HepG2 (cell line): ENCODE results near the gene DNAJB12. TPM values are rescaled to one million over a fixed set of nuclear protein-coding genes. Genes with fewer than 3 reads are reported as not detected.

ENCODE experiments used
- AGO1 ChIP-seq: fragments of 200-400 bp; formaldehyde crosslinking; IDR thresholded peaks from 2 replicates; pipeline ENCODE4 v1.6.1; 2017; ENCODE audit warnings: mild to moderate bottlenecking, low read depth, low read length, moderate library complexity; ENCODE audit not compliant: poor library complexity, severe bottlenecking
- AKNA ChIP-seq: sonication (generic); formaldehyde crosslinking; IDR thresholded peaks from 2 replicates; pipeline ENCODE4 v1.4.0; 2020; ENCODE audit warnings: missing genetic modification reagents, borderline replicate concordance
- HES4 ChIP-seq: sonication (generic); formaldehyde crosslinking; IDR thresholded peaks from 2 replicates; pipeline ENCODE4 v1.9.0; 2021; ENCODE audit warnings: mild to moderate bottlenecking, missing genetic modification reagents, borderline replicate concordance
- KIAA2018 ChIP-seq: sonication (generic); formaldehyde crosslinking; IDR thresholded peaks from 2 replicates; pipeline ENCODE4 v1.5.0; 2020; ENCODE audit warnings: mild to moderate bottlenecking, missing genetic modification reagents, borderline replicate concordance
- PREB ChIP-seq: sonication (generic); formaldehyde crosslinking; IDR thresholded peaks from 2 replicates; pipeline ENCODE4 v1.4.0; 2020; ENCODE audit warnings: missing genetic modification reagents
- PTBP1 ChIP-seq: fragments of 200-400 bp; formaldehyde crosslinking; IDR thresholded peaks from 2 replicates; pipeline ENCODE4 v1.6.1; 2018; ENCODE audit warnings: low read length, low read depth; ENCODE audit not compliant: poor library complexity, severe bottlenecking
- RFX5 ChIP-seq: IDR thresholded peaks from 2 replicates; pipeline ENCODE4 v1.6.1; 2011; ENCODE audit warnings: low read depth, low read length, improper control_type of control experiment
- ZFY ChIP-seq: sonication (generic); formaldehyde crosslinking; IDR thresholded peaks from 2 replicates; pipeline ENCODE4 v1.4.0; 2020; ENCODE audit warnings: missing genetic modification reagents
- ZNF280B ChIP-seq: sonication (generic); formaldehyde crosslinking; IDR thresholded peaks from 2 replicates; pipeline ENCODE4 v1.5.0; 2020; ENCODE audit warnings: missing genetic modification reagents, mild to moderate bottlenecking, borderline replicate concordance
- polyA plus RNA-seq, 8 experiments: library from polyadenylated mRNA; depleted of rRNA in 3 of 8; stranded (reverse) in 7 of 8; unstranded in 1 of 8; fragments of >200 nt; fragmentation: Illumina TruSeq in 4 of 8; extraction: Trizol in 4 of 8; gene quantifications; 2 replicates each; pipeline versions ENCODE4 v1.2.1 to v1.2.3, GENCODE V29; 2011 to 2016; ENCODE audit warnings: low read depth in 4 of 8, missing spikeins in 1 of 8, mixed read lengths in 1 of 8; ENCODE audit not compliant: insufficient read depth in 1 of 8
- total RNA-seq, 5 experiments: library from RNA; depleted of rRNA; stranded (reverse); fragments of >200 nt; fragmentation: Illumina TruSeq; extraction: Trizol; gene quantifications; 2 replicates each; pipeline ENCODE4 v1.2.3, GENCODE V29; 2016; ENCODE audit warnings: low read depth in 1 of 5

DNAJB12 gene
- total and polyA plus RNA-seq, 2 of the 13 experiments (the other 11 are each of a cell fraction or from before 2014, with no cell fraction given) = 10.8 to 18.2 TPM

- TF ChIP-seq AGO1 (no peak), PTBP1 (no peak), RFX5 (no peak), ZNF280B (CRISPR knock-in tag) (no peak), HES4 (CRISPR knock-in tag) (no peak), KIAA2018 (no peak), PREB (no peak), ZFY (CRISPR knock-in tag) (no peak; the same call in 1 of the 2 replicates), AKNA (no peak)
Measured at GRCh38 chr10:72328045-72328828, 26.5 kb downstream of the DNAJB12 start (continued).
